Rectal smooth muscle tissue (tissue), 1 donor: ENCODE results near the gene OPN1LW.
"Not testable (repeated sequence)": the region's sequence is repeated elsewhere in the genome, so short reads cannot be mapped to it uniquely, and the experiment has no call there.

Source experiments
- H3K27ac ChIP-seq: one replicate; pipeline ENCODE4 v1.7.0; 2013; ENCODE audit warnings: low read depth, low read length, inconsistent platforms
- H3K27me3 ChIP-seq: one replicate; pipeline ENCODE4 v1.7.0; 2013; ENCODE audit warnings: low read length; ENCODE audit not compliant: control insufficient read depth, insufficient read depth
- H3K36me3 ChIP-seq: one replicate; pipeline ENCODE4 v1.7.0; 2013; ENCODE audit warnings: low read length; ENCODE audit not compliant: control insufficient read depth, insufficient read depth
- H3K4me1 ChIP-seq: one replicate; pipeline ENCODE4 v1.7.0; 2013; ENCODE audit warnings: low read length; ENCODE audit not compliant: control insufficient read depth, insufficient read depth
- H3K4me3 ChIP-seq: one replicate; pipeline ENCODE4 v1.7.0; 2013; ENCODE audit warnings: low read length
- H3K9ac ChIP-seq: one replicate; pipeline ENCODE4 v1.7.0; 2013; ENCODE audit warnings: low read length

OPN1LW gene

DNA sequence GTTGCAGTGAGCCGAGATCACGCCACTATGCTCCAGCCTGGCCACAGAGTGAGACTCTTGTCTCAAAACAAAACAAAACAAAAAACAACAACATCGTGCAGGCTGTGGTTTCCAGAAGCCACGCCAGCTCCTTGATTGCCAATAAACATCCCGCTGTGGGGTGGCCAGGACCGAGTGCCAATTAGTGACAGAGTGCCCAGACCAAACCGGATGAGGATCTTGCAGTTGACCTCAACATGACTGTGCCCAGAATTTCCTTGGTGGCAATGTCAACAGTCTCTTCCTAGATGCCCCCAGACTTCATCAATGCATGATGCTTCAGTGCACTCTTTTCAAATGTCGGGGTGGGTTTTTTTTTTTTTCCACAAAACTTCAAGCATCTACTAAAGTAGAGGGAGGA lies 39.8 kb downstream of the OPN1LW start:
- H3K27ac ChIP-seq, H3K9ac ChIP-seq, H3K4me3 ChIP-seq, H3K36me3 ChIP-seq, H3K27me3 ChIP-seq, H3K4me1 ChIP-seq: not testable (repeated sequence)

DNA sequence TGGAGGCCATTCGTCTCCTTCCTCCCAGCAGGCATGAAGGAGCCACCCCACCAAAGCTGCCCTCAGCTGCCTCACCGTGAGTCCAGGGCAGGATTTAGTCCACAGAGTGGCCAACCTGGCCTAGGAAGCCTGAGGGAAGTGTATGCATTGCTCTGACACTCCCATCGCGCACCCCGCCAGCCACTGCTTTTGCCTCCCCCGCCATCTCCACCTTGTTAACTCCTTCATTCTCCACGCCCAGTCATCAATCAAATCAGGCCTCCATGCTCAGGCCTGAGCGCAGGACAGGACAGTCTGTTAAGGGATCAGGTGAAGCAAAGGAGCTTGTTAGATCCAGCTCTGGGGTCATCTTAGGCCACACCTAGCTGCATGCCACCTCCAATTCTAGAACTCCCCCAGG lies 48.8 kb downstream of the OPN1LW start:
- H3K9ac ChIP-seq, H3K4me1 ChIP-seq, H3K36me3 ChIP-seq, H3K27ac ChIP-seq, H3K4me3 ChIP-seq, H3K27me3 ChIP-seq: not testable (repeated sequence)

DNA sequence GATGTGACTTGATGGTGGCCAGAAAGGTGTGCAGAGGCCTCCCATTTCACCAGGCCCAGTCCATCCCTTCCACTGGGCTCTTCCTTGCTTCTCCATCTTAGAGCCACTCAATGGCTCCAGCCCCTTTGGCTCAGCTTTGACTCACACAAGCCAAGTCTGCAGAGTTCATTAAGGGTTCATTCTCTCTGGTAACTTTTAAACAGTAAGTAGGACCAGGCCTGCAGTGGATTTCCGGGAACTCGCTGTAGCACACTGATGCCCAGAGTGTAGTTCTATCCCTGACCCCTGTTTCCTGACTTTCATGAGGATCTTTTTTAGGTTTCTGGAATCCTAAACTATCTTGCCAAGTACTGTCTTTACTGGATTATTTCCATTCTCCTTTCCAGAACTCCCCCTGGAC lies 50.3 kb downstream of the OPN1LW start:
- H3K9ac ChIP-seq, H3K27ac ChIP-seq, H3K27me3 ChIP-seq, H3K36me3 ChIP-seq, H3K4me3 ChIP-seq, H3K4me1 ChIP-seq: not testable (repeated sequence)

DNA sequence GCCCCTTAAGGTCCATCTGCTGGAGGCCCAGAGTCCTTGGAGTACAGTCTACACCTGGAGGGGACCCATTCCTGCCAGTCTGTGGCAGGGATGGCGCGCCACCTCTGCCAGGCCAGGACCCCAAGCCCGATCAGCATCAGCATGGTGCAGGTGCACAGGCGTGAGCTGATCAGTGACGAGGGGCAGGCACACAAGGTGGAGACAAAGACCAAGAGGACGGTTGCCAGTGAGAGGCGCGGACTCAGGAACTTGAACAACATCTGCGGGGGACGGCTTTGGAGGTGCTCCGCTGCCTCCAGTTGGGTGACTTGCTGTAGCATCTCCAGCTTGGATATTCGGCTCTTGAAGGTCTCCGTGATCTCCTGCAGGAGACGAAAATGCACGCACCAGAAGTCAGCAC lies 52.4 kb downstream of the OPN1LW start:
- H3K27ac ChIP-seq, H3K36me3 ChIP-seq, H3K4me3 ChIP-seq, H3K27me3 ChIP-seq, H3K4me1 ChIP-seq, H3K9ac ChIP-seq: not testable (repeated sequence)
